HG03108 (cell line): ENCODE data around the gene THOC1.

Experiments used
- ATAC-seq: cut with Tn5 transposase; IDR thresholded peaks from one replicate; pipeline ENCODE4 v1.9.1; 2021; ENCODE audit warnings: moderate library complexity; ENCODE audit not compliant: unreplicated experiment

THOC1 gene

GRCh38 chr18:215448-216010 is 52.3 kb downstream of the THOC1 start:
- no peak for ATAC-seq

DNA sequence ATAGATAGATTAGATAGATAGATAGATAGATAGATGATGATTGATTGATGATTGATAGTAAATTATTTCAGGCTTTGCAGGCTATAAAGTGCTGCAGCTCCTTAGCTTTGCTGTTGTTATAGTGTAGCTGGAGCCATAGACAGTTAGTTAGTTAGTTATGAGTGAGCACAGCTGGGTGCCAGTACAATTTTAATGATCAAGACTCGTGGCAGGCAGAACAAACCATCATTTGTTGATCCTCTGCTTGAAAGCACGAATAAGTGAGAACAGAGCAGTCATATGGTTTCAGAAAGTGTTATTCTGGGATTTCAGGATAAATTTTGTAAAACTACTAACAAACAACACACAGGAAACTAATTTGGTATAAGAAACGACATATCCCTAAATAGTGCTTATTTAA is 53.9 kb downstream of the THOC1 start:
- no peak for ATAC-seq

DNA sequence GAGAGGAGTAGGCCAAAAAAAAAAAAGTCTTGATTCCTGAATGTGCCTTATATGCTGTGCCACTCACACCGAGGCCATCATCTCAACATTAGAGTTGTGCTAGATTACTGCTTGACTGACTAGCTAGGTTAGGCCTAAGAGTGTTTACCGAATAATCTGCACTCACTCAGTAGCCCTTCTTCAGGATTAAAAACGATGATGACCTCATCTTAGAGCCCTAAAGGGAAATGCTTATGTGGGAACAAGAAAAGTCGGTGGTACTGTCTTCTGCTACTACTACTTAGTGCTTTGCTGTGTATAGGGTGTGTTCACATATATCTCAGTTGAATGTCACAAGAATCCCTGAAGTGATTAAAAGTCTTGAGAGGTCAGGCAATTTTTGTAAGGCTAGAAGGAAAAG is 54.3 kb downstream of the THOC1 start:
- ATAC-seq: no peak

GRCh38 chr18:212780-213179 is 55.1 kb downstream of the THOC1 start:
- no peak for ATAC-seq

DNA sequence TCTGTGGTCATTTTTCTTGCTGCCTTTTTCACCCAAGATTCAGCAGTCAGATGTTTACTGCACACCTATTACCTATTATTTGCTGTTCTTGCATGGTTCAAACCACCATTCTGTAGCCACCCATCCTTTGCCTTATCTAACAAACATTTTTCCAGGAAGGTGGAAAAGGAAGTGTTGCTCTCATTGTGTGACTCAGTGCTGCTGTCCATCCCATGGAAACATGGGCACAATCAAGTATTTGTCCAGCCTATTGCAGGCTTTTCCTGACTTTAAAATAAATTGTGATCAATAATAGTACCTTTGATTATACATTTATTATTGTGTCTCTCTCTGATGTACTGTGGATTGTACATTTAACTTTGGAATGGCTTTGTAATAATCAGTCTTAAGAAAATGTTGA is 56.3 kb downstream of the THOC1 start:
- no peak for ATAC-seq

DNA sequence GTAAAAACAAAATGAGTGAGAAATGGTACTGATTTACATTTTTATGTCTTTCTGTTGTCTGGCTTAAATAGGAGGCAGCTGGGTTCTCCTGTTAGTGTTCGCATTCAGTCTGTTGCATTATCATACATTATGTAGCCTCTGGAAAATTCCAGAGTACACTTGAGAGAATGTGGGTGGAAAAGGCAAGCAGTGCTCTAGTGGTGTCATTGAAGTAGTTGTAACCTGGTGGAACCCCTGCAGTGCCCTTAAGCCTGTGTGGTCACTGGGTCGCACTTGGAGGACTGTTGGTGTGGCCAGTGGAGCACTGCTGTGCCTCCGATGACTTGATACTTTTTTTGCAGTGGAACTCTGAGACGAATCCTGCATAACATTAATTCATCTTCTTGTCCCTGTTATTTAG is 57.1 kb downstream of the THOC1 start:
- no peak for ATAC-seq

GRCh38 chr18:210075-210474 is 57.8 kb downstream of the THOC1 start:
- ATAC-seq: no peak

DNA sequence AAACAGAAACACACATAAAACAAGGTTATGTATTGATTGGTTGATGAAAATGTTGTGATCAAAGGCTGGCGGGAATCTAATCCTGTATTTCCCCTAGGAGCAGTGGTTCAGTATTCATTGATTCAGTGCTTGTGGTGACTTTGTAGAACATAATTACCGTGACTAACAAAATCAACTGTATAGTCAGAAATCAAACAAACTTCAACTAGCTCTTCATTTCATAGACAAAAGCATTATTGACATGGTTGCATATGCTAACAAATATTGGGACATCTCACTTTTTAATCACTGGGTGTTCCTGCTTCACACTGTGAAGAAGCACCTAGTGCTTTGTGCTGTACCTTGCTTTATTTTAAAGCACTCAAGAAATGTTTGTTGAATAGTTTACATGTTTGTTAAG is 68.1 kb downstream of the THOC1 start:
- ATAC-seq: no peak

- ATAC-seq: no peak
These were observed 68.6 kb downstream of the THOC1 start for GRCh38 chr18:199214-199613.

DNA sequence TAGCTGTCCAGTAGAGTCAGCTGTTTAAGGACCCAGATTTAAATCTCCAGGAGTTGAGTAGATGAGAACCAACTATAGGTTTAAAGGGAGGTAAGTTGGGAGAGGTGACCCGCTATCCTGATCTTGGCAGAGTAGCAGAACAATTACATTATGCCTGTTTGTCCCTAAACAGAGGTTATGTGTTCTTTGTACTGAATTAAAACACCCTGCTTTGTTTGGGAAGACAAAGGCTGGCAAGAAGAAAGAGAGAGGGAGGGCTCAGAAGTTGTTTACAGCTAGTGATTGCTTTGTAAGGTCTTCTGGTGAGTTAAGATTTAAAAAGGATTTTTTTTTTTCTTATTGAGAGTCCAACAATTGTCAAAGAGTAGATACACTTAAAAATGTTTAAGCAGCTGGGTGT is 72.2 kb downstream of the THOC1 start:
- ATAC-seq: no peak

DNA sequence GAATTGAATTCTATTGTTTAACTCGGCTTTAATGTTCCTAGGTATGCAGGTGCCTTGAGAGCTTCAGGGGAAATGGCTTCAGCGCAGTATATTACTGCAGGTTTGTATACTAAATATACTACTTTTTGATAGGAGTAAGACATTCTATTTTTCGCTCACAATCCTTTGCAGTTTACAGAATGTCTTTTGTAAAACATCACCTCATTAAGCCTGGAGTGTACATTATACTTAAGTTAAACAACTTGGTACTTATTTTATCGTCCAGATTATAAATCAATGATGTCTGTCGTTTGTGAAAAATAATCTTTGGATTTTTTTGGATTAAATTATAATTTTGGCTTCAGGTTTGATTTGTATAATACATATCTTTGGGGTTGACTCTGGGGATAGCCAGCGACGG is 75.0 kb downstream of the THOC1 start:
- ATAC-seq: no peak

DNA sequence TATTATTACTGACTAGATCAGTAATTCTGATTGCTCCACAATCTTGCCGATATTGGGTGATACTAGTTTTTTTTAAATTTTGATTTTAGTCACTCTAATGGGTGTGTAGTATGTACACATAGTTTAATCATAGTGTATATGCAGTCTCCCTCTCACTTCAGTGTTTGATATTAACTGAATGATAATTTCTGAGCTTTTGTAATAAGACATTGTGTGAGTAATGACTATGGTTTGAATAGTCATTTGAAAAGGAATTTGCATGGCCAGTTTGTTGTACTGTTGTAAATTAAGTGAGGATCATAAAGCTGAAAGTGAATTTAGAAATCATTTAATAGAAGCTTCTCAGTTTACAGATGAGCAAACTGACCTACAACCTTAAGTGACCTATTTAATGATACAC is 76.1 kb downstream of the THOC1 start:
- ATAC-seq: no peak

DNA sequence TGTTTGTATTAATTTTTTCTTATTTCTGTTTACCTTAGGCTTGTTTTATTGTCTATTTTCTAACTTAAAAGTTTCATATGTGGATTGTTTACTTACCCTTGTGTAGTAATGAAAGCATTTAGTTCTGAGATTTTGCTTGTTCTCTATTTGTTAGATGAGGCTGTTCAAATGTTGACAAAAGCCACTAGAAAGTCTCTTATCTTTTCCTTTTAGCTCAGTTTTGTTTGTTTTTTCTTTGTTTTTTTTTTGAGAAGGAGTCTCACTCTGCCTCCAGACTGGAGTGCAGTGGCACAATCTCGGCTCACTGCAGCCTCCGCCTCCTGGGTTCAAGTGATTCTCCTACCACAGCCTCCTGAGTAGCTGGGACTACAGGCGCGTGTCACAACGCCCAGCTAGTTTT is 78.6 kb downstream of the THOC1 start:
- no peak for ATAC-seq

DNA sequence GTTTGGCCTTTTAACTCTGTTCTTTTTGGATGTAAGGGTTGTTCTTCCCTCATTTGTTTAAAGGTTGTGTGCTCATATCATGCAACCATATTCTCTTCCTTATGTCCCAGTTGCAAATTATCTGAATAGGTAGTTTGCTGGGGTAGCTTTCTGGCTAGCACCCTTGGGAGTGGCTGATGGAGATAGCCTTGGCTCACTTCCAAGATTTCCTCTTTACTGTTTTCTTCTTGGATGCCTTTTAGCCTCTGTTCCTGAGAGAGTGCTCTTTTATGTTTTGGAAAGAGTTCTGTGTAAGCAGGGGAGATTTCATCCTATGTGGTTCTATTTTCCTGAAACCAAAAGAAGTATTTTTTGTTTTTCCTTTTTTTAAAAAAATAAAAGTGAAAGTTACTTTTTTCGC is 84.1 kb downstream of the THOC1 start:
- ATAC-seq: no peak

GRCh38 chr18:181711-182110 is 86.1 kb downstream of the THOC1 start:
- no peak for ATAC-seq

DNA sequence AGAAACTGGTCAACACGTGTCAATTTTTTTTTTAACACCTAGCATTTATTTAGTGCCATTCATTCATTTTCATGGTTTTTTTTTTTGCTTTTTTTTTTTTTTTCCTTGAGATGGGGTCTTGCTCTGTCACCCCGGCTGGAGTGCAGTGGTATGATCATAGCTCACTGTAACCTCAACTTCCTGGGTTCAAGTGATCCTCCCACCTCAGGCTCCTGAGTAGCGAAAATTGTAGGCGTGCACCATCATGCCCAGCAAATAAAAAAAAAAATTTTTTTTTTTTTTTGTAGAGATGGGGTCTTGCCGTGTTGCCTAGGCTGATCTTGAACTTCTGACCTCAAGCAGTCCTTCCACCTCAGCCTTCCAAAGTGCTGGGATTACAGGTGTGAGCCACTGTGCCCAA is 88.3 kb downstream of the THOC1 start:
- ATAC-seq: no peak

GRCh38 chr18:172361-172760 is 95.5 kb downstream of the THOC1 start:
- no peak for ATAC-seq
